ENCODE results near the gene LRP1-AS. TPM values are rescaled to one million over a fixed set of nuclear protein-coding genes. Genes with fewer than 3 reads are reported as not detected.

LRP1-AS gene
- total RNA-seq, 1 experiment from 2014 or later: not detected

- intact Hi-C loops (cut with micrococcal nuclease; ENCODE audit: unreplicated experiment) (no loop called here), in situ Hi-C loops (cut with HindIII; ENCODE audit: low pct_unique_long_range_greater_than_20kb, low sequenced_read_pairs) (no loop called here)
- Histone ChIP-seq H3K36me3 (ENCODE audit: control insufficient read depth, insufficient read depth, low read length) (no peaks in the 10 kb centered on the region), H3K27me3 (ENCODE audit: control insufficient read depth, insufficient read depth, low read length) (no peaks in the 10 kb centered on the region), H3K27ac (ENCODE audit: low read length) (no peak overlapping the region), H3K4me3 (ENCODE audit: low read depth in 2 of 2, low read length in 2 of 2) (no peak overlapping the region), H3K9me3 (ENCODE audit: control insufficient read depth, insufficient read depth, low read depth, low read length) (no peaks in the 10 kb centered on the region), H3K4me1 (ENCODE audit: control insufficient read depth, insufficient read depth, low read length) (no peaks in the 10 kb centered on the region)
- DNase-seq (ENCODE audit: low read depth, low spot score): no peak
- no peak for ATAC-seq
- CTCF ChIA-PET: no interaction called here
- BruUV-seq (replicated peaks): no TSS peak
- TF ChIP-seq CTCF (IDR thresholded peaks at IDR 0.05): no peak
- no peak for TF ChIP-seq POLR2AphosphoS5 (IDR thresholded peaks at IDR 0.05; ENCODE audit: low read depth, low read length)
- no peak for TF ChIP-seq SIN3A (IDR thresholded peaks at IDR 0.05; ENCODE audit: borderline replicate concordance, insufficient read depth, low read depth, low read length)
- no peak for TF ChIP-seq REST (IDR thresholded peaks at IDR 0.05; ENCODE audit: insufficient read depth in 1 of 2, low read depth in 2 of 2, low read length in 1 of 2)
- no peak for TF ChIP-seq TCF7L2 (IDR thresholded peaks at IDR 0.05; ENCODE audit: low read depth, low read length)
- POLR2A ChIA-PET: no interaction called here
These were observed 13.3 kb upstream of the LRP1-AS start for GRCh38 chr12:57160741-57161140.

GRCh38 chr12:57160040-57160439, 12.6 kb upstream of the LRP1-AS start:
- H3K4me1 ChIP-seq (ENCODE audit: control insufficient read depth, insufficient read depth, low read length): no peaks in the 10 kb centered on the region
- DNase-seq (ENCODE audit: low read depth, low spot score): no peak
- in situ Hi-C loops (cut with HindIII; ENCODE audit: low pct_unique_long_range_greater_than_20kb, low sequenced_read_pairs) (no loop called here), intact Hi-C loops (cut with micrococcal nuclease; ENCODE audit: unreplicated experiment) (no loop called here)
- no peak overlapping the region for H3K27ac ChIP-seq (ENCODE audit: low read length)
- CTCF ChIA-PET: no interaction called here
- TF ChIP-seq REST (IDR thresholded peaks at IDR 0.05; ENCODE audit: insufficient read depth in 1 of 2, low read depth in 2 of 2, low read length in 1 of 2): no peak
- no peak for TF ChIP-seq TCF7L2 (IDR thresholded peaks at IDR 0.05; ENCODE audit: low read depth, low read length)
- no peak for TF ChIP-seq CTCF (IDR thresholded peaks at IDR 0.05)
- no peak for TF ChIP-seq SIN3A (IDR thresholded peaks at IDR 0.05; ENCODE audit: borderline replicate concordance, insufficient read depth, low read depth, low read length)
- TF ChIP-seq POLR2AphosphoS5 (IDR thresholded peaks at IDR 0.05; ENCODE audit: low read depth, low read length): no peak
- no peaks in the 10 kb centered on the region for H3K9me3 ChIP-seq (ENCODE audit: control insufficient read depth, insufficient read depth, low read depth, low read length)
- no peaks in the 10 kb centered on the region for H3K27me3 ChIP-seq (ENCODE audit: control insufficient read depth, insufficient read depth, low read length)
- no peaks in the 10 kb centered on the region for H3K36me3 ChIP-seq (ENCODE audit: control insufficient read depth, insufficient read depth, low read length)
- ATAC-seq: no peak
- POLR2A ChIA-PET: no interaction called here
- BruUV-seq (replicated peaks): no TSS peak
- H3K4me3 ChIP-seq (ENCODE audit: low read depth in 2 of 2, low read length in 2 of 2): no peak overlapping the region
